Neuronal stem cell (in vitro differentiated cells): ENCODE data around the gene ANKDD1B.
"Not testable (repeated sequence)": the region's sequence is repeated elsewhere in the genome, so short reads cannot be mapped to it uniquely, and the experiment has no call there.

Experiments
- DNase-seq: peaks from one replicate; pipeline ENCODE4 v3.0.0-alpha.2; 2013; ENCODE audit warnings: low spot score
- H2AFZ ChIP-seq: one replicate; pipeline ENCODE4 v1.6.1; 2013; ENCODE audit warnings: mild to moderate bottlenecking, low read length, inconsistent platforms
- H2AK5ac ChIP-seq: 2 replicates; pipeline ENCODE4 v1.6.1; 2013; ENCODE audit warnings: low read depth, mild to moderate bottlenecking, inconsistent platforms, low read length, moderate library complexity, mixed read lengths
- H2BK120ac ChIP-seq: 2 replicates; pipeline ENCODE4 v1.6.1; 2013; ENCODE audit warnings: low read depth, mild to moderate bottlenecking, inconsistent platforms, low read length, moderate library complexity, mixed read lengths
- H2BK12ac ChIP-seq: one replicate; pipeline ENCODE4 v1.6.1; 2013; ENCODE audit warnings: low read length, inconsistent platforms
- H2BK15ac ChIP-seq: 2 replicates; pipeline ENCODE4 v1.6.1; 2013; ENCODE audit warnings: mild to moderate bottlenecking, low read length, inconsistent platforms, mixed read lengths
- H2BK5ac ChIP-seq: one replicate; pipeline ENCODE4 v1.6.1; 2013; ENCODE audit warnings: inconsistent platforms, mild to moderate bottlenecking, low read length, moderate library complexity
- H3K14ac ChIP-seq: one replicate; pipeline ENCODE4 v1.6.1; 2013; ENCODE audit warnings: low read length, inconsistent platforms
- H3K18ac ChIP-seq: 2 replicates; pipeline ENCODE4 v1.6.1; 2013; ENCODE audit warnings: low read length, inconsistent platforms
- H3K23ac ChIP-seq: 2 replicates; pipeline ENCODE4 v1.6.1; 2013; ENCODE audit warnings: low read depth, mild to moderate bottlenecking, mixed read lengths, low read length, inconsistent platforms; ENCODE audit not compliant: poor library complexity
- H3K27ac ChIP-seq: replicated peaks from 3 replicates; pipeline ENCODE4 v1.5.1; 2013; ENCODE audit warnings: low read length, inconsistent platforms
- H3K27me3 ChIP-seq, 3 experiments: 2 replicates each; pipeline ENCODE4 v1.6.1; 2013; ENCODE audit warnings: low read length in 3 of 3, mild to moderate bottlenecking in 2 of 3, inconsistent platforms in 1 of 3, low read depth in 1 of 3, mixed read lengths in 1 of 3, moderate library complexity in 1 of 3; ENCODE audit not compliant: control insufficient read depth in 3 of 3, insufficient read depth in 3 of 3
- H3K36me3 ChIP-seq, 2 donors: replicated peaks in 1 of 2; 2 replicates each; pipeline ENCODE4 v1.6.1; 2013; ENCODE audit warnings: low read length in 2 of 2; ENCODE audit not compliant: control insufficient read depth in 2 of 2, insufficient read depth in 2 of 2
- H3K4ac ChIP-seq: 2 replicates; pipeline ENCODE4 v1.6.1; 2013; ENCODE audit warnings: inconsistent platforms, mild to moderate bottlenecking, low read length, moderate library complexity
- H3K4me1 ChIP-seq, 2 donors: 1 replicate in 1 of 2; 2 replicates in 1 of 2; pipeline ENCODE4 v1.6.1; 2013; ENCODE audit warnings: low read length in 2 of 2, low read depth in 1 of 2; ENCODE audit not compliant: control insufficient read depth in 2 of 2, insufficient read depth in 1 of 2
- H3K4me2 ChIP-seq: one replicate; pipeline ENCODE4 v1.6.1; 2013; ENCODE audit warnings: mild to moderate bottlenecking, low read length, inconsistent platforms; ENCODE audit not compliant: insufficient read depth, poor library complexity, severe bottlenecking
- H3K4me3 ChIP-seq, 2 donors: 2 replicates each; pipeline ENCODE4 v1.5.1; 2013; ENCODE audit warnings: low read length in 2 of 2, mild to moderate bottlenecking in 2 of 2, inconsistent platforms in 1 of 2, moderate library complexity in 1 of 2
- H3K79me1 ChIP-seq: one replicate; pipeline ENCODE4 v1.6.1; 2013; ENCODE audit warnings: low read depth, mild to moderate bottlenecking, inconsistent platforms, low read length, moderate library complexity
- H3K9ac ChIP-seq: one replicate; pipeline ENCODE4 v1.6.1; 2013; ENCODE audit warnings: mild to moderate bottlenecking, low read depth, low read length, inconsistent platforms; ENCODE audit not compliant: poor library complexity
- H3K9me3 ChIP-seq, 2 donors: replicated peaks in 1 of 2; 2 replicates each; pipeline versions ENCODE3 to v1.6.1; 2013; ENCODE audit warnings: low read length in 2 of 2, mild to moderate bottlenecking in 2 of 2, inconsistent platforms in 1 of 2, low read depth in 1 of 2, mixed read lengths in 1 of 2, moderate library complexity in 1 of 2; ENCODE audit not compliant: control insufficient read depth in 2 of 2, insufficient read depth in 1 of 2
- H4K8ac ChIP-seq: one replicate; pipeline ENCODE4 v1.6.1; 2013; ENCODE audit warnings: low read depth, mild to moderate bottlenecking, inconsistent platforms, low read length, moderate library complexity
- H4K91ac ChIP-seq: one replicate; pipeline ENCODE4 v1.6.1; 2013; ENCODE audit warnings: low read length, low read depth, mild to moderate bottlenecking, inconsistent platforms; ENCODE audit not compliant: poor library complexity
- WGBS, 2 donors: extraction: QIAGEN DNeasy Blood & Tissue Kit; methylation state at CpG; one replicate each; pipeline ENCODE4 v1.1.7; 2013; ENCODE audit warnings: missing lambda C conversion rate in 2 of 2, mixed read lengths in 1 of 2; ENCODE audit not compliant: insufficient read length in 2 of 2, insufficient replicate concordance in 1 of 2; ENCODE audit errors: extremely low coverage in 2 of 2; 5-methylcytosine and 5-hydroxymethylcytosine counted together

ANKDD1B gene

GRCh38 chr5:75686480-75686879 is 75.2 kb downstream of the ANKDD1B start:
- Histone ChIP-seq H3K9me3 (peaks cover 0 to 1% of the 10 kb centered on the region in 2 donors), H2AFZ (no peak overlapping the region), H3K36me3 (peaks cover 5 to 57% of the 10 kb centered on the region in 2 donors), H3K4me2 (no peak overlapping the region), H3K27me3 (no peaks in the 10 kb centered on the region), H2BK5ac (no peak overlapping the region), H3K4ac (no peak overlapping the region), H2AK5ac (no peak overlapping the region), H3K9ac (no peak overlapping the region), H3K23ac (no peak overlapping the region), H2BK15ac (no peak overlapping the region), H3K27ac (no peak overlapping the region), H4K91ac (no peak overlapping the region), H3K4me1 (no peaks in the 10 kb centered on the region), H3K4me3 (no peak overlapping the region), H3K18ac (no peak overlapping the region), H2BK12ac (no peak overlapping the region), H3K14ac (no peak overlapping the region), H2BK120ac (no peak overlapping the region), H3K79me1 (peaks cover 1% of the 10 kb centered on the region), H4K8ac (no peak overlapping the region)
- DNase-seq: no peak

GRCh38 chr5:75690669-75691068 is 79.4 kb downstream of the ANKDD1B start:
- no peak overlapping the region for H2BK5ac ChIP-seq
- WGBS, 2 donors: no CpG with 5 or more reads among the region's 1 CpG
- no peak overlapping the region for H3K27ac ChIP-seq
- no peak overlapping the region for H2AK5ac ChIP-seq
- no peak overlapping the region for H3K4me2 ChIP-seq
- no peak overlapping the region for H4K91ac ChIP-seq
- DNase-seq: no peak
- no peak overlapping the region for H2BK120ac ChIP-seq
- no peaks in the 10 kb centered on the region for H3K9me3 ChIP-seq
- no peak overlapping the region for H3K18ac ChIP-seq
- no peaks in the 10 kb centered on the region for H3K4me1 ChIP-seq
- no peak overlapping the region for H4K8ac ChIP-seq
- no peak overlapping the region for H2BK15ac ChIP-seq
- no peaks in the 10 kb centered on the region for H3K79me1 ChIP-seq
- H3K14ac ChIP-seq: no peak overlapping the region
- no peak overlapping the region for H2AFZ ChIP-seq
- H3K4me3 ChIP-seq: no peak overlapping the region
- H2BK12ac ChIP-seq: no peak overlapping the region
- peaks cover 2 to 83% of the 10 kb centered on the region in 2 donors for H3K36me3 ChIP-seq
- no peak overlapping the region for H3K4ac ChIP-seq
- H3K23ac ChIP-seq: no peak overlapping the region
- no peaks in the 10 kb centered on the region for H3K27me3 ChIP-seq
- no peak overlapping the region for H3K9ac ChIP-seq

- H3K9me3 ChIP-seq: no peaks in the 10 kb centered on the region
- H3K4me2 ChIP-seq: no peak overlapping the region
- no peak overlapping the region for H2BK15ac ChIP-seq
- no peaks in the 10 kb centered on the region for H3K79me1 ChIP-seq
- H4K8ac ChIP-seq: no peak overlapping the region
- no peak overlapping the region for H2AK5ac ChIP-seq
- no peaks in the 10 kb centered on the region for H3K4me1 ChIP-seq
- peaks cover 2 to 49% of the 10 kb centered on the region in 2 donors for H3K36me3 ChIP-seq
- no peak overlapping the region for H3K4me3 ChIP-seq
- H3K27me3 ChIP-seq: no peaks in the 10 kb centered on the region
- no peak overlapping the region for H3K4ac ChIP-seq
- DNase-seq: no peak
- no peak overlapping the region for H3K23ac ChIP-seq
- H3K9ac ChIP-seq: no peak overlapping the region
- WGBS, 2 donors: no CpG with 5 or more reads among the region's 1 CpG
- H3K14ac ChIP-seq: no peak overlapping the region
- H2BK12ac ChIP-seq: no peak overlapping the region
- H2BK120ac ChIP-seq: no peak overlapping the region
- no peak overlapping the region for H2AFZ ChIP-seq
- H3K27ac ChIP-seq: no peak overlapping the region
- H4K91ac ChIP-seq: no peak overlapping the region
- H3K18ac ChIP-seq: no peak overlapping the region
- no peak overlapping the region for H2BK5ac ChIP-seq
Observed at GRCh38 chr5:75694781-75695180, 83.5 kb downstream of the ANKDD1B start.

- not testable (repeated sequence) for H3K4me1 ChIP-seq, H3K14ac ChIP-seq, DNase-seq, H2BK12ac ChIP-seq, H2AK5ac ChIP-seq, H3K27me3 ChIP-seq, H2AFZ ChIP-seq, H3K23ac ChIP-seq, H4K8ac ChIP-seq, H3K9ac ChIP-seq, H3K79me1 ChIP-seq, H2BK5ac ChIP-seq, H3K4me2 ChIP-seq, H4K91ac ChIP-seq, H2BK120ac ChIP-seq, H3K9me3 ChIP-seq, H3K4ac ChIP-seq, H3K27ac ChIP-seq, H3K18ac ChIP-seq, H2BK15ac ChIP-seq, H3K4me3 ChIP-seq
- WGBS, 2 donors: no CpG with 5 or more reads among the region's 22 CpGs
- peaks cover 0 to 40% of the 10 kb centered on the region in 2 donors for H3K36me3 ChIP-seq
Observed at GRCh38 chr5:75695472-75696351, 84.5 kb downstream of the ANKDD1B start.
